Measurements from ENCODE around the gene FLNC. TPM values are rescaled to one million over a fixed set of nuclear protein-coding genes. Genes with fewer than 3 reads are reported as not detected.
A peak's percentile ranks its signal among the peaks of the same experiment; 100 is the strongest.

Gene FLNC
- total and polyA plus RNA-seq, 9 of the 15 experiments (the other 6 are each of a cell fraction or from before 2014, with no cell fraction given) = 0.90 to 155 (median 28.8) TPM

- H3K9me1 ChIP-seq (ENCODE audit: control insufficient read depth, insufficient read depth, low read length) = no peaks in the 10 kb centered on the region
- no peaks in the 10 kb centered on the region; the same call in 1 of the 2 replicates for H3K9me3 ChIP-seq (replicated peaks; ENCODE audit: control insufficient read depth, insufficient read depth, low read depth, low read length)
- POLR2A ChIA-PET = no interaction called here
- no peak overlapping the region for H2AFZ ChIP-seq (ENCODE audit: low read depth, low read length)
- H3K27me3 ChIP-seq (ENCODE audit: control insufficient read depth in 2 of 2, insufficient read depth in 2 of 2, low read length in 2 of 2) = peaks cover 25 to 48% of the 10 kb centered on the region in 2 experiments
- H3K4me1 ChIP-seq (replicated peaks in 1 of 2; ENCODE audit: control insufficient read depth in 2 of 2, insufficient read depth in 2 of 2, low read length in 2 of 2) = peaks cover 13 to 42% of the 10 kb centered on the region in 2 experiments
- no peak for FAIRE-seq
- CTCF ChIA-PET (ENCODE audit: low intra/inter-chr PET ratio) = interaction anchor here (0.7 kb wide), 1 partner anchor 462 kb away, joined by 6 read pairs; no protein-coding TSS in a partner anchor
- 16% methylated on average over 5 of the region's 5 CpGs for WGBS (ENCODE audit: insufficient coverage, low coverage, missing lambda C conversion rate)
- H3K79me2 ChIP-seq (ENCODE audit: control insufficient read depth, insufficient read depth, low read length) = no peaks in the 10 kb centered on the region
- no peak overlapping the region for H3K4me2 ChIP-seq (ENCODE audit: insufficient read depth, low read length)
- H4K20me1 ChIP-seq (replicated peaks; ENCODE audit: control insufficient read depth, insufficient read depth, low read length) = no peaks in the 10 kb centered on the region
- no peak for ATAC-seq
- no peak for DNase-seq (ENCODE audit: extremely low read depth in 1 of 4, low spot score in 3 of 4)
- in situ Hi-C loops (cut with MboI) (no loop called here), intact Hi-C loops (cut with micrococcal nuclease) (no loop called here)
- no peak overlapping the region for H3K27ac ChIP-seq (ENCODE audit: extremely low read depth, low read depth, low read length)
- H3K9ac ChIP-seq (ENCODE audit: insufficient read depth in 1 of 2, low read depth in 2 of 2, low read length in 2 of 2) = no peak overlapping the region
- H3K4me3 ChIP-seq = no peak overlapping the region
- TF ChIP-seq OTX1 (CRISPR knock-in tag; IDR thresholded peaks at IDR 0.05) (0 out of 2 replicates have a peak, but pooled peaks have one; percentile 34), RFX7 (CRISPR knock-in tag; IDR thresholded peaks at IDR 0.05) (no peak), ZNF511 (CRISPR knock-in tag; IDR thresholded peaks at IDR 0.05) (0 out of 2 replicates have a peak, but pooled peaks have one; percentile 16), THRB (CRISPR knock-in tag; conservative IDR thresholded peaks at IDR 0.05) (peak; percentile 73; the same call in 1 of the 2 replicates), POLR2B (IDR thresholded peaks at IDR 0.05; ENCODE audit: low read depth, partially characterized antibody) (no peak), ZNF316 (IDR thresholded peaks at IDR 0.05) (peak; percentile 84), CBX1 (IDR thresholded peaks at IDR 0.05; ENCODE audit: low read depth) (no peak), CREBBP (IDR thresholded peaks at IDR 0.05; ENCODE audit: low read depth, low read length) (no peak), TRIM24 (IDR thresholded peaks at IDR 0.05) (peak in 1 of 2 experiments; percentile 50; a peak in 2 of 4 replicates), TRIM28 (IDR thresholded peaks at IDR 0.05) (peak; percentile 68; the same call in 1 of the 2 replicates), ZBTB26 (CRISPR knock-in tag; IDR thresholded peaks at IDR 0.05) (peak; percentile 74), RAD21 (CRISPR knock-in tag; conservative IDR thresholded peaks at IDR 0.05 in 1 of 2, IDR thresholded peaks at IDR 0.05 in 1 of 2) (0 out of 4 replicates have a peak, but pooled peaks of 1 of the 2 experiments have one; percentile 4)
- H3K36me3 ChIP-seq (ENCODE audit: control insufficient read depth, insufficient read depth, low read length) = no peaks in the 10 kb centered on the region
- no TSS peak for BruUV-seq (replicated peaks)
These were observed 76.0 kb downstream of the FLNC start for GRCh38 chr7:128906001-128906765.
